KBM-7 (cell line): ENCODE measurements around the gene SLC12A3.
"Not testable (repeated sequence)": the region's sequence is repeated elsewhere in the genome, so short reads cannot be mapped to it uniquely, and the experiment has no call there.

ENCODE experiments used
- DNase-seq: peaks from one replicate; pipeline ENCODE4 v3.0.0-alpha.2; 2015
- in situ Hi-C: fragments of 300-500 bp; cut with MboI; formaldehyde crosslinking; loops from 2 replicates; pipeline ENCODE4 v1.14.3; 2020; ENCODE audit warnings: low sequenced_read_pairs, low pct_unique_long_range_greater_than_20kb, mixed read lengths

The SLC12A3 gene

GRCh38 chr16:56865394-56866062 lies 521 bp downstream of the SLC12A3 start:
- in situ Hi-C loops, result no loop called here
- DNase-seq, result no peak

- in situ Hi-C loops, result no loop called here
- DNase-seq, result peak; percentile 64
Observed at GRCh38 chr16:56866955-56867830, 2.2 kb downstream of the SLC12A3 start.

- in situ Hi-C loops, result no loop called here
- DNase-seq, result no peak
Observed at GRCh38 chr16:56868175-56868574, 3.2 kb downstream of the SLC12A3 start.

- DNase-seq, in situ Hi-C loops: not testable (repeated sequence)
Observed at GRCh38 chr16:56868766-56869165, 3.8 kb downstream of the SLC12A3 start.

- in situ Hi-C loops, result no loop called here
- DNase-seq, result peak; percentile 58
Observed at GRCh38 chr16:56869513-56870275, 4.7 kb downstream of the SLC12A3 start.

GRCh38 chr16:56870276-56870888 lies 5.4 kb downstream of the SLC12A3 start:
- no peak for DNase-seq
- in situ Hi-C loops, result no loop called here

- no peak for DNase-seq
- in situ Hi-C loops, result no loop called here
Observed at GRCh38 chr16:56871172-56871593, 6.2 kb downstream of the SLC12A3 start.

GRCh38 chr16:56872863-56873391 lies 7.9 kb downstream of the SLC12A3 start:
- in situ Hi-C loops, result no loop called here
- DNase-seq, result peak; percentile 74

- DNase-seq, result no peak
- in situ Hi-C loops, result no loop called here
Observed at GRCh38 chr16:56874800-56875199, 9.8 kb downstream of the SLC12A3 start.

- in situ Hi-C loops, result no loop called here
- DNase-seq, result no peak
Observed at GRCh38 chr16:56876048-56876447, 11.0 kb downstream of the SLC12A3 start.

- in situ Hi-C loops, result no loop called here
Observed at GRCh38 chr16:56877486-56878182, 12.6 kb downstream of the SLC12A3 start.

GRCh38 chr16:56878282-56878854 lies 13.4 kb downstream of the SLC12A3 start:
- in situ Hi-C loops, result no loop called here

More at GRCh38 chr16:56877486-56878182, 12.6 kb downstream of the SLC12A3 start:
- no peak for DNase-seq

GRCh38 chr16:56879276-56879675 lies 14.3 kb downstream of the SLC12A3 start:
- DNase-seq, result no peak
- in situ Hi-C loops, result no loop called here

More at GRCh38 chr16:56878282-56878854, 13.4 kb downstream of the SLC12A3 start:
- DNase-seq, result no peak

- no peak for DNase-seq
- in situ Hi-C loops, result no loop called here
Observed at GRCh38 chr16:56880176-56880575, 15.2 kb downstream of the SLC12A3 start.

GRCh38 chr16:56880685-56881084 lies 15.7 kb downstream of the SLC12A3 start:
- in situ Hi-C loops, result no loop called here
- DNase-seq, result no peak

- in situ Hi-C loops, result no loop called here
- DNase-seq, result no peak
Observed at GRCh38 chr16:56882077-56882800, 17.2 kb downstream of the SLC12A3 start.

- in situ Hi-C loops, result no loop called here
- DNase-seq, result no peak
Observed at GRCh38 chr16:56883586-56883985, 18.6 kb downstream of the SLC12A3 start.
